IMR-90 (cell line): Measurements from ENCODE around the gene WDR53. TPM values are rescaled to one million over a fixed set of nuclear protein-coding genes. Genes with fewer than 3 reads are reported as not detected.
A peak's percentile ranks its signal among the peaks of the same experiment; 100 is the strongest.

Experiments
- ATAC-seq: fragments of 200-7000 bp; cut with Tn5 transposase; 2 replicates; pipeline ENCODE4 v1.9.1; 2020; ENCODE audit warnings: low read depth, mild to moderate bottlenecking, moderate library complexity
- BruUV-seq: library from RNA; stranded (reverse); fragments of 400-500 nt; replicated peaks from 2 replicates; lab custom pipeline; 2021; lab: Mats Ljungman, UMichigan
- CTCF ChIA-PET: fragments of 300-600 bp; formaldehyde crosslinking; extraction: SDS; loops from one replicate; lab custom pipeline; 2021; ENCODE audit warnings: antibody characterized with exemption; lab: Yijun Ruan, JAX
- POLR2A ChIA-PET: fragments of 300-600 bp; sonication (Branson Sonifier 250); formaldehyde crosslinking; loops from one replicate; lab custom pipeline; 2022; ENCODE audit warnings: antibody characterized with exemption; ENCODE audit not compliant: unreplicated experiment; lab: Charles Lee
- DNase-seq: peaks from one replicate; pipeline ENCODE4 v3.0.0; 2013
- H2AFZ ChIP-seq: replicated peaks from 2 replicates; pipeline ENCODE3; 2013; ENCODE audit warnings: low read length, mild to moderate bottlenecking; ENCODE audit not compliant: poor library complexity
- H2AK5ac ChIP-seq: 2 replicates; pipeline ENCODE4 v1.6.1; 2013; ENCODE audit warnings: low read depth, low read length, inconsistent platforms
- H2AK9ac ChIP-seq: replicated peaks from 2 replicates; pipeline ENCODE3; 2013; ENCODE audit warnings: mild to moderate bottlenecking, low read depth, low read length, moderate library complexity; ENCODE audit not compliant: poor library complexity
- H2BK120ac ChIP-seq: 2 replicates; pipeline ENCODE4 v1.6.1; 2013; ENCODE audit warnings: low read depth, low read length, inconsistent platforms
- H2BK15ac ChIP-seq: 3 replicates; pipeline ENCODE4 v1.6.1; 2013; ENCODE audit warnings: low read depth, low read length, inconsistent platforms
- H2BK20ac ChIP-seq: 2 replicates; pipeline ENCODE4 v1.6.1; 2013; ENCODE audit warnings: low read depth, mild to moderate bottlenecking, inconsistent platforms, low read length, moderate library complexity
- H2BK5ac ChIP-seq: 2 replicates; pipeline ENCODE4 v1.6.1; 2013; ENCODE audit warnings: mild to moderate bottlenecking, low read depth, low read length, inconsistent platforms; ENCODE audit not compliant: poor library complexity, severe bottlenecking
- H3K14ac ChIP-seq: replicated peaks from 2 replicates; pipeline ENCODE4 v1.6.1; 2013; ENCODE audit warnings: low read depth, low read length, inconsistent platforms
- H3K18ac ChIP-seq: 2 replicates; pipeline ENCODE4 v1.6.1; 2013; ENCODE audit warnings: low read depth, low read length, control low read depth
- H3K23ac ChIP-seq: 2 replicates; pipeline ENCODE4 v1.6.1; 2013; ENCODE audit warnings: low read depth, low read length, inconsistent platforms
- H3K27ac ChIP-seq: 2 replicates; pipeline ENCODE4 v1.5.1; 2013; ENCODE audit warnings: mild to moderate bottlenecking, control low read depth, low read length; ENCODE audit not compliant: insufficient read depth
- H3K27me3 ChIP-seq: 2 replicates; pipeline ENCODE4 v1.6.1; 2013; ENCODE audit warnings: low read length; ENCODE audit not compliant: control insufficient read depth, insufficient read depth
- H3K36me3 ChIP-seq: 2 replicates; pipeline ENCODE4 v1.6.1; 2013; ENCODE audit warnings: low read length, mixed read lengths; ENCODE audit not compliant: control insufficient read depth, insufficient read depth
- H3K4ac ChIP-seq: 2 replicates; pipeline ENCODE4 v1.6.1; 2013; ENCODE audit warnings: low read depth, low read length, inconsistent platforms
- H3K4me1 ChIP-seq: 2 replicates; pipeline ENCODE4 v1.6.1; 2013; ENCODE audit warnings: low read length, mixed read lengths; ENCODE audit not compliant: control insufficient read depth, insufficient read depth
- H3K4me2 ChIP-seq: 2 replicates; pipeline ENCODE4 v1.6.1; 2013; ENCODE audit warnings: low read depth, mild to moderate bottlenecking, control low read depth, low read length, moderate library complexity
- H3K4me3 ChIP-seq: 2 replicates; pipeline ENCODE4 v1.5.1; 2013; ENCODE audit warnings: low read depth, mild to moderate bottlenecking, control low read depth, low read length, moderate library complexity; ENCODE audit not compliant: insufficient read depth
- H3K56ac ChIP-seq: 2 replicates; pipeline ENCODE4 v1.6.1; 2013; ENCODE audit warnings: low read length, inconsistent platforms; ENCODE audit not compliant: insufficient read depth; ENCODE audit errors: extremely low read depth
- H3K79me1 ChIP-seq, 2 experiments: 2 replicates each; pipeline ENCODE4 v1.6.1; 2013; ENCODE audit warnings: low read length in 2 of 2, inconsistent platforms in 1 of 2, low read depth in 1 of 2
- H3K9ac ChIP-seq: 2 replicates; pipeline ENCODE4 v1.6.1; 2013; ENCODE audit warnings: low read depth, low read length, control low read depth
- H3K9me1 ChIP-seq: 2 replicates; pipeline ENCODE4 v1.6.1; 2013; ENCODE audit warnings: low read length, inconsistent platforms; ENCODE audit not compliant: insufficient read depth
- H3K9me3 ChIP-seq: 2 replicates; pipeline ENCODE4 v1.6.1; 2013; ENCODE audit warnings: low read length; ENCODE audit not compliant: control insufficient read depth, insufficient read depth
- H4K20me1 ChIP-seq: 2 replicates; pipeline ENCODE4 v1.6.1; 2013; ENCODE audit warnings: low read length, inconsistent platforms; ENCODE audit not compliant: insufficient read depth
- H4K5ac ChIP-seq: 2 replicates; pipeline ENCODE4 v1.6.1; 2013; ENCODE audit warnings: mild to moderate bottlenecking, low read depth, low read length, control low read depth
- H4K8ac ChIP-seq, 2 experiments: 2 replicates each; pipeline ENCODE4 v1.6.1; 2013; ENCODE audit warnings: low read depth in 2 of 2, low read length in 2 of 2, control low read depth in 1 of 2, inconsistent platforms in 1 of 2
- H4K91ac ChIP-seq: 2 replicates; pipeline ENCODE4 v1.6.1; 2013; ENCODE audit warnings: low read depth, low read length, inconsistent platforms; ENCODE audit not compliant: insufficient read depth
- CEBPB ChIP-seq: IDR thresholded peaks from 2 replicates; pipeline ENCODE4 v1.6.1; 2012; ENCODE audit warnings: low read depth, low read length, improper control_type of control experiment
- CHD1 ChIP-seq: IDR thresholded peaks from 2 replicates; pipeline ENCODE4 v1.6.1; 2012; ENCODE audit warnings: low read depth, low read length, improper control_type of control experiment
- MAZ ChIP-seq: IDR thresholded peaks from 2 replicates; pipeline ENCODE4 v1.6.1; 2012; ENCODE audit warnings: low read depth, mild to moderate bottlenecking, low read length, improper control_type of control experiment, moderate library complexity, borderline replicate concordance
- RAD21 ChIP-seq: IDR thresholded peaks from 2 replicates; pipeline ENCODE4 v1.6.1; 2012; ENCODE audit warnings: low read length, improper control_type of control experiment
- SMC3 ChIP-seq: fragments of 150-350 bp; IDR thresholded peaks from 2 replicates; pipeline ENCODE4 v1.6.1; 2016; ENCODE audit warnings: low read depth, mild to moderate bottlenecking, antibody characterized with exemption, low read length, moderate library complexity
- WGBS, 2 experiments: methylation state at CpG; one replicate each; pipeline versions ENCODE4 v1.1.5 to v1.1.7; 2013; ENCODE audit warnings: missing lambda C conversion rate in 2 of 2; ENCODE audit not compliant: insufficient read length in 1 of 2; ENCODE audit errors: extremely low coverage in 2 of 2; 5-methylcytosine and 5-hydroxymethylcytosine counted together
- dilution Hi-C: fragments of 300-500 bp; cut with HindIII; formaldehyde crosslinking; loops from one replicate; pipeline ENCODE4 v1.14.3; 2018; ENCODE audit warnings: low sequenced_read_pairs; ENCODE audit not compliant: unreplicated experiment
- in situ Hi-C: fragments of 300-500 bp; cut with MboI; formaldehyde crosslinking; loops from 3 replicates; pipeline ENCODE4 v1.14.3; 2019; ENCODE audit warnings: low sequenced_read_pairs, inconsistent platforms, mixed read lengths
- intact Hi-C: fragments of 100-400 bp; cut with micrococcal nuclease; formaldehyde crosslinking; loops from 2 replicates; pipeline ENCODE4 v1.10.0; 2022
- polyA plus RNA-seq, 3 experiments: library from polyadenylated mRNA; depleted of rRNA; stranded (reverse); fragments of >200 nt; gene quantifications; 2 replicates each; pipeline ENCODE4 v1.2.3, GENCODE V29; 2012; ENCODE audit warnings: low replicate concordance in 1 of 3
- total RNA-seq: library from RNA; depleted of rRNA; stranded (reverse); fragments of >200 nt; gene quantifications from 2 replicates; pipeline ENCODE4 v1.2.3, GENCODE V29; 2012

Gene WDR53
- total and polyA plus RNA-seq, 2 of the 4 experiments (the other 2 are of a cell fraction) = 5.7 to 5.9 TPM

- no TSS peak for BruUV-seq
- dilution Hi-C loops = no loop called here
Observed at GRCh38 chr3:196555295-196555694, 13.1 kb downstream of the WDR53 start.

More at GRCh38 chr3:196555295-196555694, 13.1 kb downstream of the WDR53 start:
- H2AK9ac ChIP-seq = no peak overlapping the region
- H3K4me1 ChIP-seq = no peaks in the 10 kb centered on the region
- no peak overlapping the region for H4K8ac ChIP-seq
- no peaks in the 10 kb centered on the region for H3K27me3 ChIP-seq
- H3K9ac ChIP-seq = no peak overlapping the region
- H3K27ac ChIP-seq = no peak overlapping the region
- no peak overlapping the region for H2BK120ac ChIP-seq
- ATAC-seq (peak; percentile 32; the same call in 1 of the 2 replicates), DNase-seq (peak; percentile 24)
- H2BK5ac ChIP-seq = no peak overlapping the region
- no peaks in the 10 kb centered on the region for H3K9me3 ChIP-seq
- POLR2A ChIA-PET = no interaction called here
- no peak overlapping the region for H2AK5ac ChIP-seq
- H3K4me3 ChIP-seq = no peak overlapping the region
- H3K79me1 ChIP-seq = peaks cover 10 to 11% of the 10 kb centered on the region in 2 experiments; a peak in 3 of 4 replicates
- H2AFZ ChIP-seq = no peak overlapping the region
- no peak overlapping the region for H3K4ac ChIP-seq
- H4K91ac ChIP-seq = no peak overlapping the region
- H4K5ac ChIP-seq = no peak overlapping the region
- no peak overlapping the region for H3K23ac ChIP-seq
- TF ChIP-seq MAZ (no peak), RAD21 (no peak), SMC3 (no peak), CHD1 (no peak), CEBPB (no peak)
- no CpG with 5 or more reads among the region's 3 CpGs for WGBS, 2 experiments
- H3K18ac ChIP-seq = no peak overlapping the region
- in situ Hi-C loops (no loop called here), intact Hi-C loops (no loop called here)
- 0 out of 2 replicates have a peak, but pooled peaks cover 4% of the 10 kb centered on the region for H3K36me3 ChIP-seq
- no peak overlapping the region for H3K56ac ChIP-seq
- no peak overlapping the region for H2BK15ac ChIP-seq
- CTCF ChIA-PET = interaction anchor here (0.7 kb wide), 1 partner anchor 13 kb away, joined by 4 read pairs; no protein-coding TSS in a partner anchor
- H3K14ac ChIP-seq = no peak overlapping the region
- no peak overlapping the region for H3K4me2 ChIP-seq
- peaks cover 4% of the 10 kb centered on the region for H3K9me1 ChIP-seq
- H2BK20ac ChIP-seq = no peak overlapping the region
- no peaks in the 10 kb centered on the region for H4K20me1 ChIP-seq
